ENCODE data around the gene COMMD1.

DNA sequence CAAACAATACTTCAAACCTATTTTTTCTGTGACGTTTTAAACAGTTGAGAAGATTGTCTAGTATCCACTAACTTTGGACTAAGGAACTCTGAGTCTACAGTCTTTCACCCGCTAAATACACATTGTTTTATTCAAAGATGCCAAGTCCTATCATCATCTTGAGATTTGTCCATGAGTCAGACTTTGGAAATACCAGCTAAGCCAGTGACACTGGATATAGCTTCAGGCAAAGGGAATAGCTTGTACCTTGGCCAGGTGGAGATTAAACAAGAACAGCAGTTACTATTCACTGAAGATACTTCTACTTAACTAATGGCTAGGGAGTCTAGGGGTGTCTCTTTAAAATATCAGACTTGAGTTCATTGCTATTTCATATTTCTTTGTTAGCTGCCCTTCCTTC lies 137.5 kb downstream of the COMMD1 start:
- TF ChIP-seq, protein P1, sequence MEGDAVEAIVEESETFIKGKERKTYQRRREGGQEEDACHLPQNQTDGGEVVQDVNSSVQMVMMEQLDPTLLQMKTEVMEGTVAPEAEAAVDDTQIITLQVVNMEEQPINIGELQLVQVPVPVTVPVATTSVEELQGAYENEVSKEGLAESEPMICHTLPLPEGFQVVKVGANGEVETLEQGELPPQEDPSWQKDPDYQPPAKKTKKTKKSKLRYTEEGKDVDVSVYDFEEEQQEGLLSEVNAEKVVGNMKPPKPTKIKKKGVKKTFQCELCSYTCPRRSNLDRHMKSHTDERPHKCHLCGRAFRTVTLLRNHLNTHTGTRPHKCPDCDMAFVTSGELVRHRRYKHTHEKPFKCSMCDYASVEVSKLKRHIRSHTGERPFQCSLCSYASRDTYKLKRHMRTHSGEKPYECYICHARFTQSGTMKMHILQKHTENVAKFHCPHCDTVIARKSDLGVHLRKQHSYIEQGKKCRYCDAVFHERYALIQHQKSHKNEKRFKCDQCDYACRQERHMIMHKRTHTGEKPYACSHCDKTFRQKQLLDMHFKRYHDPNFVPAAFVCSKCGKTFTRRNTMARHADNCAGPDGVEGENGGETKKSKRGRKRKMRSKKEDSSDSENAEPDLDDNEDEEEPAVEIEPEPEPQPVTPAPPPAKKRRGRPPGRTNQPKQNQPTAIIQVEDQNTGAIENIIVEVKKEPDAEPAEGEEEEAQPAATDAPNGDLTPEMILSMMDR (IDR thresholded peaks at IDR 0.05) = no peak
- TF ChIP-seq JUN (CRISPR knock-in tag; IDR thresholded peaks at IDR 0.05) = no peak
- TF ChIP-seq, protein P2, sequence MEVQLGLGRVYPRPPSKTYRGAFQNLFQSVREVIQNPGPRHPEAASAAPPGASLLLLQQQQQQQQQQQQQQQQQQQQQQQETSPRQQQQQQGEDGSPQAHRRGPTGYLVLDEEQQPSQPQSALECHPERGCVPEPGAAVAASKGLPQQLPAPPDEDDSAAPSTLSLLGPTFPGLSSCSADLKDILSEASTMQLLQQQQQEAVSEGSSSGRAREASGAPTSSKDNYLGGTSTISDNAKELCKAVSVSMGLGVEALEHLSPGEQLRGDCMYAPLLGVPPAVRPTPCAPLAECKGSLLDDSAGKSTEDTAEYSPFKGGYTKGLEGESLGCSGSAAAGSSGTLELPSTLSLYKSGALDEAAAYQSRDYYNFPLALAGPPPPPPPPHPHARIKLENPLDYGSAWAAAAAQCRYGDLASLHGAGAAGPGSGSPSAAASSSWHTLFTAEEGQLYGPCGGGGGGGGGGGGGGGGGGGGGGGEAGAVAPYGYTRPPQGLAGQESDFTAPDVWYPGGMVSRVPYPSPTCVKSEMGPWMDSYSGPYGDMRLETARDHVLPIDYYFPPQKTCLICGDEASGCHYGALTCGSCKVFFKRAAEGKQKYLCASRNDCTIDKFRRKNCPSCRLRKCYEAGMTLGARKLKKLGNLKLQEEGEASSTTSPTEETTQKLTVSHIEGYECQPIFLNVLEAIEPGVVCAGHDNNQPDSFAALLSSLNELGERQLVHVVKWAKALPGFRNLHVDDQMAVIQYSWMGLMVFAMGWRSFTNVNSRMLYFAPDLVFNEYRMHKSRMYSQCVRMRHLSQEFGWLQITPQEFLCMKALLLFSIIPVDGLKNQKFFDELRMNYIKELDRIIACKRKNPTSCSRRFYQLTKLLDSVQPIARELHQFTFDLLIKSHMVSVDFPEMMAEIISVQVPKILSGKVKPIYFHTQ (CRISPR knock-in tag; IDR thresholded peaks at IDR 0.05) = no peak
- TF ChIP-seq, protein P3, sequence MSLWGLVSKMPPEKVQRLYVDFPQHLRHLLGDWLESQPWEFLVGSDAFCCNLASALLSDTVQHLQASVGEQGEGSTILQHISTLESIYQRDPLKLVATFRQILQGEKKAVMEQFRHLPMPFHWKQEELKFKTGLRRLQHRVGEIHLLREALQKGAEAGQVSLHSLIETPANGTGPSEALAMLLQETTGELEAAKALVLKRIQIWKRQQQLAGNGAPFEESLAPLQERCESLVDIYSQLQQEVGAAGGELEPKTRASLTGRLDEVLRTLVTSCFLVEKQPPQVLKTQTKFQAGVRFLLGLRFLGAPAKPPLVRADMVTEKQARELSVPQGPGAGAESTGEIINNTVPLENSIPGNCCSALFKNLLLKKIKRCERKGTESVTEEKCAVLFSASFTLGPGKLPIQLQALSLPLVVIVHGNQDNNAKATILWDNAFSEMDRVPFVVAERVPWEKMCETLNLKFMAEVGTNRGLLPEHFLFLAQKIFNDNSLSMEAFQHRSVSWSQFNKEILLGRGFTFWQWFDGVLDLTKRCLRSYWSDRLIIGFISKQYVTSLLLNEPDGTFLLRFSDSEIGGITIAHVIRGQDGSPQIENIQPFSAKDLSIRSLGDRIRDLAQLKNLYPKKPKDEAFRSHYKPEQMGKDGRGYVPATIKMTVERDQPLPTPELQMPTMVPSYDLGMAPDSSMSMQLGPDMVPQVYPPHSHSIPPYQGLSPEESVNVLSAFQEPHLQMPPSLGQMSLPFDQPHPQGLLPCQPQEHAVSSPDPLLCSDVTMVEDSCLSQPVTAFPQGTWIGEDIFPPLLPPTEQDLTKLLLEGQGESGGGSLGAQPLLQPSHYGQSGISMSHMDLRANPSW (CRISPR knock-in tag; conservative IDR thresholded peaks at IDR 0.05; ENCODE audit: low read depth) = no peak
- TF ChIP-seq ATF1 (CRISPR knock-in tag; IDR thresholded peaks at IDR 0.05) = no peak
- TF ChIP-seq ETV6 (CRISPR knock-in tag; IDR thresholded peaks at IDR 0.05) = no peak
- no peak for TF ChIP-seq SMAD4 (CRISPR knock-in tag; IDR thresholded peaks at IDR 0.05)
- TF ChIP-seq, protein P4, sequence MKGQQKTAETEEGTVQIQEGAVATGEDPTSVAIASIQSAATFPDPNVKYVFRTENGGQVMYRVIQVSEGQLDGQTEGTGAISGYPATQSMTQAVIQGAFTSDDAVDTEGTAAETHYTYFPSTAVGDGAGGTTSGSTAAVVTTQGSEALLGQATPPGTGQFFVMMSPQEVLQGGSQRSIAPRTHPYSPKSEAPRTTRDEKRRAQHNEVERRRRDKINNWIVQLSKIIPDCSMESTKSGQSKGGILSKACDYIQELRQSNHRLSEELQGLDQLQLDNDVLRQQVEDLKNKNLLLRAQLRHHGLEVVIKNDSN (CRISPR knock-in tag; IDR thresholded peaks at IDR 0.05) = no peak
- TF ChIP-seq FOXJ3 (CRISPR knock-in tag; IDR thresholded peaks at IDR 0.05; ENCODE audit: borderline replicate concordance) = no peak
- TF ChIP-seq, protein P5, sequence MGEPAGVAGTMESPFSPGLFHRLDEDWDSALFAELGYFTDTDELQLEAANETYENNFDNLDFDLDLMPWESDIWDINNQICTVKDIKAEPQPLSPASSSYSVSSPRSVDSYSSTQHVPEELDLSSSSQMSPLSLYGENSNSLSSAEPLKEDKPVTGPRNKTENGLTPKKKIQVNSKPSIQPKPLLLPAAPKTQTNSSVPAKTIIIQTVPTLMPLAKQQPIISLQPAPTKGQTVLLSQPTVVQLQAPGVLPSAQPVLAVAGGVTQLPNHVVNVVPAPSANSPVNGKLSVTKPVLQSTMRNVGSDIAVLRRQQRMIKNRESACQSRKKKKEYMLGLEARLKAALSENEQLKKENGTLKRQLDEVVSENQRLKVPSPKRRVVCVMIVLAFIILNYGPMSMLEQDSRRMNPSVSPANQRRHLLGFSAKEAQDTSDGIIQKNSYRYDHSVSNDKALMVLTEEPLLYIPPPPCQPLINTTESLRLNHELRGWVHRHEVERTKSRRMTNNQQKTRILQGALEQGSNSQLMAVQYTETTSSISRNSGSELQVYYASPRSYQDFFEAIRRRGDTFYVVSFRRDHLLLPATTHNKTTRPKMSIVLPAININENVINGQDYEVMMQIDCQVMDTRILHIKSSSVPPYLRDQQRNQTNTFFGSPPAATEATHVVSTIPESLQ (CRISPR knock-in tag; IDR thresholded peaks at IDR 0.05) = no peak
- TF ChIP-seq GABPB1 (CRISPR knock-in tag; IDR thresholded peaks at IDR 0.05) = no peak

Data from WTC11 (cell line).